H1 (cell line): ENCODE measurements around the gene SLC25A28. TPM values are rescaled to one million over a fixed set of nuclear protein-coding genes. Genes with fewer than 3 reads are reported as not detected.

Source experiments
- CTCF ChIA-PET: fragments of 300-600 bp; sonication (Branson Sonifier 250); formaldehyde crosslinking; loops from one replicate; lab custom pipeline; 2021; ENCODE audit not compliant: partially characterized antibody; lab: Charles Lee
- POLR2A ChIA-PET: fragments of 300-600 bp; sonication (Branson Sonifier 250); formaldehyde crosslinking; loops from one replicate; lab custom pipeline; 2021; ENCODE audit warnings: inconsistent platforms; ENCODE audit not compliant: partially characterized antibody; lab: Charles Lee
- DNase-seq, 2 experiments: peaks; one replicate each; pipeline versions ENCODE4 v3.0.0 to v3.0.0-alpha.2; 2010 to 2022; ENCODE audit warnings: low spot score in 2 of 2, low read depth in 1 of 2, mixed read lengths in 1 of 2
- FAIRE-seq: peaks from 2 replicates; lab custom pipeline; 2011; peaks lifted over from hg19 to GRCh38; lab: Jason Lieb, UNC
- H2AFZ ChIP-seq: 2 replicates; pipeline ENCODE4 v1.8.1; 2012; ENCODE audit warnings: low read length, inconsistent platforms
- H2AK5ac ChIP-seq: 2 replicates; pipeline ENCODE4 v1.6.1; 2013; ENCODE audit warnings: low read depth, low read length
- H2BK120ac ChIP-seq: replicated peaks from 2 replicates; pipeline ENCODE3; 2013; ENCODE audit warnings: low read depth, low read length, inconsistent platforms
- H2BK12ac ChIP-seq: 2 replicates; pipeline ENCODE4 v1.6.1; 2013; ENCODE audit warnings: low read depth, low read length
- H2BK15ac ChIP-seq: 2 replicates; pipeline ENCODE4 v1.6.1; 2013; ENCODE audit warnings: low read length
- H2BK20ac ChIP-seq: 2 replicates; pipeline ENCODE4 v1.6.1; 2013; ENCODE audit warnings: low read length
- H2BK5ac ChIP-seq: 2 replicates; pipeline ENCODE4 v1.6.1; 2013; ENCODE audit warnings: low read depth, low read length
- H3K14ac ChIP-seq: 2 replicates; pipeline ENCODE4 v1.6.1; 2013; ENCODE audit warnings: inconsistent platforms; ENCODE audit not compliant: insufficient read length
- H3K18ac ChIP-seq: 2 replicates; pipeline ENCODE4 v1.6.1; 2013; ENCODE audit warnings: low read length; ENCODE audit errors: extremely low read depth
- H3K23ac ChIP-seq: 2 replicates; pipeline ENCODE4 v1.6.1; 2013; ENCODE audit warnings: inconsistent platforms; ENCODE audit not compliant: insufficient read length
- H3K23me2 ChIP-seq: 2 replicates; pipeline ENCODE4 v1.6.1; 2013; ENCODE audit warnings: low read depth, low read length
- H3K27ac ChIP-seq: 2 replicates; pipeline ENCODE4 v1.6.1; 2011; ENCODE audit warnings: low read depth, low read length, inconsistent platforms
- H3K27me3 ChIP-seq, 4 experiments: replicated peaks in 1 of 4; 1 replicate in 1 of 4; 2 replicates in 3 of 4; pipeline versions ENCODE4 v1.6.1 to v1.8.1; 2011 to 2013; ENCODE audit warnings: low read length in 3 of 4, mild to moderate bottlenecking in 3 of 4, inconsistent platforms in 2 of 4, mixed read lengths in 2 of 4, moderate library complexity in 1 of 4; ENCODE audit not compliant: control insufficient read depth in 3 of 4, insufficient read depth in 3 of 4; ENCODE audit errors: extremely low read depth in 1 of 4
- H3K36me3 ChIP-seq, 4 experiments: 2 replicates each; pipeline versions ENCODE4 v1.6.1 to v1.8.1; 2011 to 2013; ENCODE audit warnings: mild to moderate bottlenecking in 4 of 4, low read length in 3 of 4, moderate library complexity in 2 of 4, control low read depth in 1 of 4, inconsistent platforms in 1 of 4; ENCODE audit not compliant: insufficient read depth in 4 of 4, control insufficient read depth in 2 of 4
- H3K4ac ChIP-seq: replicated peaks from 2 replicates; pipeline ENCODE3; 2013; ENCODE audit warnings: low read length, low read depth, mixed read lengths, inconsistent platforms; ENCODE audit not compliant: insufficient read length
- H3K4me1 ChIP-seq, 4 experiments: replicated peaks in 1 of 4; 1 replicate in 1 of 4; 2 replicates in 3 of 4; pipeline versions ENCODE4 v1.6.1 to v1.8.1; 2011 to 2013; ENCODE audit warnings: low read length in 3 of 4, inconsistent platforms in 2 of 4, mixed read lengths in 1 of 4; ENCODE audit not compliant: insufficient read depth in 4 of 4, control insufficient read depth in 3 of 4
- H3K4me2 ChIP-seq, 2 experiments: 2 replicates each; pipeline versions ENCODE4 v1.6.1 to v1.8.1; 2011 to 2013; ENCODE audit warnings: low read depth in 2 of 2, low read length in 2 of 2, control low read depth in 1 of 2, inconsistent platforms in 1 of 2, mild to moderate bottlenecking in 1 of 2; ENCODE audit not compliant: insufficient read depth in 1 of 2
- H3K4me3 ChIP-seq, 4 experiments: fragments of 200-600, 300-600 bp in 1 of 4; sonication (generic), shearing (Covaris generic), sonication (Bioruptor Twin) in 1 of 4; 2 replicates each; pipeline versions ENCODE4 v1.5.1 to v1.8.1; 2011 to 2016; ENCODE audit warnings: low read length in 4 of 4, low read depth in 3 of 4, control low read depth in 2 of 4, inconsistent platforms in 2 of 4, mild to moderate bottlenecking in 2 of 4, mixed read lengths in 1 of 4, moderate library complexity in 1 of 4; ENCODE audit not compliant: insufficient read depth in 2 of 4; ENCODE audit errors: extremely low read depth in 1 of 4
- H3K56ac ChIP-seq: replicated peaks from 2 replicates; pipeline ENCODE3; 2013; ENCODE audit warnings: low read depth, mild to moderate bottlenecking, mixed read lengths, low read length, inconsistent platforms; ENCODE audit not compliant: insufficient read length
- H3K79me1 ChIP-seq: 2 replicates; pipeline ENCODE4 v1.6.1; 2013; ENCODE audit warnings: low read depth, low read length, control low read depth
- H3K79me2 ChIP-seq, 2 experiments: 2 replicates each; pipeline versions ENCODE4 v1.6.1 to v1.8.1; 2012 to 2013; ENCODE audit warnings: low read length in 2 of 2, mild to moderate bottlenecking in 2 of 2, inconsistent platforms in 1 of 2; ENCODE audit not compliant: insufficient read depth in 2 of 2, control insufficient read depth in 1 of 2
- H3K9ac ChIP-seq, 4 experiments: replicated peaks in 1 of 4; 1 replicate in 1 of 4; 2 replicates in 3 of 4; pipeline versions ENCODE4 v1.6.1 to v1.8.1; 2011 to 2013; ENCODE audit warnings: low read depth in 3 of 4, low read length in 3 of 4, control low read depth in 2 of 4, mild to moderate bottlenecking in 2 of 4, moderate library complexity in 2 of 4, inconsistent platforms in 1 of 4; ENCODE audit errors: extremely low read depth in 1 of 4
- H3K9me3 ChIP-seq, 2 experiments: 2 replicates each; pipeline versions ENCODE4 v1.6.1 to v1.8.1; 2012 to 2013; ENCODE audit warnings: mild to moderate bottlenecking in 2 of 2, moderate library complexity in 2 of 2, control low read depth in 1 of 2, inconsistent platforms in 1 of 2, low read depth in 1 of 2, low read length in 1 of 2, mixed read lengths in 1 of 2; ENCODE audit not compliant: insufficient read depth in 2 of 2
- H4K20me1 ChIP-seq, 2 experiments: replicated peaks in 1 of 2; 2 replicates each; pipeline versions ENCODE3 to v1.8.1; 2011 to 2013; ENCODE audit warnings: inconsistent platforms in 2 of 2, low read length in 2 of 2, mild to moderate bottlenecking in 1 of 2; ENCODE audit not compliant: insufficient read depth in 2 of 2, control insufficient read depth in 1 of 2
- H4K5ac ChIP-seq: 2 replicates; pipeline ENCODE4 v1.6.1; 2013; ENCODE audit warnings: low read length, low read depth, mixed read lengths, inconsistent platforms; ENCODE audit not compliant: insufficient read length
- H4K8ac ChIP-seq: 2 replicates; pipeline ENCODE4 v1.8.0; 2013; ENCODE audit warnings: mild to moderate bottlenecking, moderate library complexity, low read length, inconsistent platforms; ENCODE audit not compliant: insufficient read depth; ENCODE audit errors: extremely low read depth
- H4K91ac ChIP-seq: replicated peaks from 2 replicates; pipeline ENCODE3; 2013; ENCODE audit warnings: low read length, mixed read lengths, inconsistent platforms; ENCODE audit not compliant: insufficient read length
- NANOG ChIP-seq: IDR thresholded peaks from 2 replicates; pipeline ENCODE4 v1.6.1; 2011; ENCODE audit warnings: low read length, low read depth, mild to moderate bottlenecking, inconsistent platforms; ENCODE audit not compliant: insufficient read depth, poor library complexity, severe bottlenecking
- ZNF274 ChIP-seq: IDR thresholded peaks from 2 replicates; pipeline ENCODE4 v1.7.0; 2012; ENCODE audit warnings: low read length, borderline replicate concordance; ENCODE audit errors: extremely low read depth
- WGBS, 2 experiments: shearing (Covaris generic) in 1 of 2; methylation state at CpG; one replicate each; pipeline versions ENCODE4 v1.1.6 to v1.1.7; 2013 to 2015; ENCODE audit warnings: low lambda C conversion rate in 2 of 2, mixed read lengths in 2 of 2, inconsistent platforms in 1 of 2, low coverage in 1 of 2, missing lambda C conversion rate in 1 of 2; ENCODE audit not compliant: insufficient replicate concordance in 2 of 2, insufficient coverage in 1 of 2, insufficient read length in 1 of 2; ENCODE audit errors: extremely low coverage in 1 of 2, missing lambda C conversion rate in 1 of 2; 5-methylcytosine and 5-hydroxymethylcytosine counted together
- polyA plus RNA-seq, 7 experiments: library from polyadenylated mRNA; depleted of rRNA in 3 of 7; stranded (reverse) in 5 of 7; unstranded in 2 of 7; fragments of >200 nt in 5 of 7; fragments of 200-250 nt in 2 of 7; gene quantifications; 1 replicate in 5 of 7; 2 replicates in 1 of 7; 4 replicates in 1 of 7; pipeline versions ENCODE4 v1.2.1 to v1.2.3, GENCODE V29; 2011 to 2013; ENCODE audit warnings: missing spikeins in 2 of 7, mixed read lengths in 2 of 7
- total RNA-seq: library from RNA; stranded (reverse); fragmentation: NEBNext Ultra II Directional; extraction: Animal tissue kit (Norgen Biotek cat#: 25700); gene quantifications from 2 replicates; pipeline ENCODE4 v1.2.1, GENCODE V29; 2021

SLC25A28 gene
- total and polyA plus RNA-seq, 2 of the 8 experiments (the other 6 are each of a cell fraction or from before 2014, with no cell fraction given) = 17.2 to 18.5 TPM

GRCh38 chr10:99660662-99661376 lies 40.6 kb upstream of the SLC25A28 start:
- Histone ChIP-seq H3K14ac (no peak overlapping the region), H2BK5ac (no peak overlapping the region), H2AK5ac (no peak overlapping the region), H3K9me3 (no peaks in the 10 kb centered on the region), H2BK15ac (no peak overlapping the region), H4K5ac (no peak overlapping the region), H3K18ac (no peak overlapping the region), H3K79me1 (no peaks in the 10 kb centered on the region), H3K56ac (no peak overlapping the region), H2BK12ac (no peak overlapping the region), H2BK120ac (no peak overlapping the region), H3K4me2 (no peak overlapping the region; a peak in 1 of 4 replicates), H4K91ac (no peak overlapping the region), H3K27me3 (peaks cover 0 to 11% (median 2%) of the 10 kb centered on the region in 4 experiments; a peak in 5 of 7 replicates), H3K79me2 (no peaks in the 10 kb centered on the region), H3K23ac (no peak overlapping the region), H4K8ac (no peak overlapping the region), H2BK20ac (no peak overlapping the region), H3K9ac (no peak overlapping the region; a peak in 1 of 7 replicates), H3K36me3 (no peaks in the 10 kb centered on the region; a peak in 1 of 8 replicates), H3K23me2 (peaks cover 6% of the 10 kb centered on the region; the same call in 1 of the 2 replicates), H3K4me3 (no peak overlapping the region), H2AFZ (no peak overlapping the region), H3K4me1 (no peaks in the 10 kb centered on the region; a peak in 1 of 7 replicates), H3K27ac (no peak overlapping the region), H3K4ac (no peak overlapping the region), H4K20me1 (peaks cover 0 to 2% of the 10 kb centered on the region in 2 experiments)
- ChIA-PET CTCF (interaction anchor here (1.1 to 3.1 kb wide), 2 partner anchors 39 to 102 kb away, joined by 3 to 11 read pairs; no protein-coding TSS in a partner anchor), POLR2A (interaction anchor here (0.7 to 1.9 kb wide), 2 partner anchors 26 to 71 kb away, joined by 3 to 9 read pairs; partner anchors contain the start of genes COX15 and CUTC)
- FAIRE-seq = no peak
- WGBS, 2 experiments = 93% methylated on average over 6 of the region's 6 CpGs; no CpG with 5 or more reads in 1 of the 2 experiments
- no peak for DNase-seq
- TF ChIP-seq ZNF274 (no peak), NANOG (no peak)
